ENCODE results near the gene SIPA1L2. TPM values are rescaled to one million over a fixed set of nuclear protein-coding genes. Genes with fewer than 3 reads are reported as not detected.
A peak's percentile ranks its signal among the peaks of the same experiment; 100 is the strongest.

The SIPA1L2 gene
- total and polyA plus RNA-seq, 2 experiments from 2014 or later: 4.1 to 17.0 TPM

DNA sequence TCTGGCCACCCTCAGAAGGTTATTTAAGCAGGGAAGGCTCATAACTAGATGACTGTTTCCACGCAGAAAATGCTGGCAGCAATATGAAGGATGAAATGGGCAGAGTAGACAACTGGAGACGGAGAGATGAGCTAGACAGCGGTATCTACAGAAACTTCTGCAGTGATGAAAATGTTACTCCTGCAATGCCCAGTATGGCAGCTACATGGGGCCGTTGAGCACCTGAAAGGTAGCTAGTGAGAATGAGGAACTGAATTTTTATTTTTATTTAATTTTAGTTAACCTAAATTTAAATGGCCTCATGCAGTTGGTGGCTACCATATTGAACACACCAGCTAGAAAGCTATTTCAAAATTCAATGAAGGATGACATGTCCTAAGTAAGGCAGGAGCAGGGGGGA is 27.3 kb downstream of the SIPA1L2 start:
- DNase-seq (ENCODE audit: low spot score): peak; percentile 54
- Mint-ChIP-seq H3K36me3 (ENCODE audit: low read depth) (no peaks in the 10 kb centered on the region; the same call in 2 of the 3 replicates), H3K27ac (no peak overlapping the region), H3K27me3 (ENCODE audit: insufficient read depth, low read depth, poor library complexity) (peaks cover 1% of the 10 kb centered on the region), H3K9me3 (no peaks in the 10 kb centered on the region), H3K4me3 (no peak overlapping the region), H3K4me1 (peaks cover 3% of the 10 kb centered on the region; the same call in 1 of the 3 replicates)
- ATAC-seq: peak; percentile 55
- Histone ChIP-seq H3F3A (replicated peaks; ENCODE audit: low read depth) (no peaks in the 10 kb centered on the region), H3K27ac (ENCODE audit: low read depth) (no peak overlapping the region), H3K4me2 (no peak overlapping the region), H3K36me3 (ENCODE audit: insufficient read depth) (no peaks in the 10 kb centered on the region), H3K4me3 (no peak overlapping the region), H3K4me1 (ENCODE audit: insufficient read depth) (no peaks in the 10 kb centered on the region), H3K9me2 (ENCODE audit: insufficient read depth) (peaks cover 4% of the 10 kb centered on the region; the same call in 1 of the 2 replicates), H4K20me1 (replicated peaks; ENCODE audit: insufficient read depth) (no peaks in the 10 kb centered on the region; the same call in none of the 2 replicates), H3K27me3 (ENCODE audit: insufficient read depth) (no peaks in the 10 kb centered on the region), H3K79me2 (replicated peaks; ENCODE audit: insufficient read depth) (peaks cover 9% of the 10 kb centered on the region; the same call in 1 of the 2 replicates), H2AFZ (no peak overlapping the region)
- TF ChIP-seq ETS1 (IDR thresholded peaks at IDR 0.05) (no peak), NANOG (IDR thresholded peaks at IDR 0.05; ENCODE audit: borderline replicate concordance) (no peak)
- TF ChIP-seq, protein P1, sequence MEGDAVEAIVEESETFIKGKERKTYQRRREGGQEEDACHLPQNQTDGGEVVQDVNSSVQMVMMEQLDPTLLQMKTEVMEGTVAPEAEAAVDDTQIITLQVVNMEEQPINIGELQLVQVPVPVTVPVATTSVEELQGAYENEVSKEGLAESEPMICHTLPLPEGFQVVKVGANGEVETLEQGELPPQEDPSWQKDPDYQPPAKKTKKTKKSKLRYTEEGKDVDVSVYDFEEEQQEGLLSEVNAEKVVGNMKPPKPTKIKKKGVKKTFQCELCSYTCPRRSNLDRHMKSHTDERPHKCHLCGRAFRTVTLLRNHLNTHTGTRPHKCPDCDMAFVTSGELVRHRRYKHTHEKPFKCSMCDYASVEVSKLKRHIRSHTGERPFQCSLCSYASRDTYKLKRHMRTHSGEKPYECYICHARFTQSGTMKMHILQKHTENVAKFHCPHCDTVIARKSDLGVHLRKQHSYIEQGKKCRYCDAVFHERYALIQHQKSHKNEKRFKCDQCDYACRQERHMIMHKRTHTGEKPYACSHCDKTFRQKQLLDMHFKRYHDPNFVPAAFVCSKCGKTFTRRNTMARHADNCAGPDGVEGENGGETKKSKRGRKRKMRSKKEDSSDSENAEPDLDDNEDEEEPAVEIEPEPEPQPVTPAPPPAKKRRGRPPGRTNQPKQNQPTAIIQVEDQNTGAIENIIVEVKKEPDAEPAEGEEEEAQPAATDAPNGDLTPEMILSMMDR (conservative IDR thresholded peaks at IDR 0.05; ENCODE audit: low read depth in 2 of 2): peak; percentile 50 to 60

DNA sequence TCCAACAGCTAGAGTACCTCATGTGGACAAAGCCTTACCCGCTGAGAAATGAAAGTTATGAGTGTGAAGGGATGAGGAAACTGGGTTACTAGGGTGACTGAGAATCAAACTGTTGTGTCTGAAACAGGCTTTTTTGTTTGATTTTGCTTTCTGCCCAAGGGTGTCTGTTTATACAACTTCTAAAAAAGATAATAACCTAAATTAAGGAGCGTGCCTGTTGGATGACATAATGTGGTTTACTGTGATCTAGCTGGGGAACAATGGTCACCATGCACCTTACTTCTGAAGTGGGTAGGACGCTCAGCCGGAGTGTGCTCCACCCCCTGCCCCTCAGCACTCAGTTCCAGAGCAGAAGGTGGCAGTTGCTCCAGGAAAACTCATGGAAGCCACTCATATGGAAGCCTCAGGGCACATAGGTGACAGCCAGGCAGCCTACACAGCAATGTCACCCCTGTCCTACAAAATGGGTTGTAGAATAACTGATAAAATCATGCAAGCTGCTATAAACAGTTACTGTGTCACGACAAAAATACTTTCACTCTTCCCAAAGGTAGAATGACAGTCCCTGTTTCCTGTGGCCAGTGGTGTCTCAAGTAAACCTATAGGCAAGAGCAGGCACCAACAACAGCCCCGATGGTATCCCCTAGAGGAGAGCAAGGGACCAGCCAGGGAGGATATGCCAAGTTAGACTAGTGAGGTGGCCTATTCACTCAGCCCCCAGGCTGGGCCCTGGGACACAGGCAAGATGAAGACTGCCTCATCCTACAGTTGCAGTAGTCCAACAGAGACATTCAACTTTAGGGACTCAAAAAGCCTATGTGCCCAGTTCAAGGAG is 29.3 kb downstream of the SIPA1L2 start:
- peaks cover 1% of the 10 kb centered on the region for H3K27me3 Mint-ChIP-seq (ENCODE audit: insufficient read depth, low read depth, poor library complexity)
- Histone ChIP-seq H3K36me3 (ENCODE audit: insufficient read depth) (no peaks in the 10 kb centered on the region), H3K4me1 (ENCODE audit: insufficient read depth) (no peaks in the 10 kb centered on the region), H3K79me2 (replicated peaks; ENCODE audit: insufficient read depth) (peaks cover 9% of the 10 kb centered on the region; the same call in 1 of the 2 replicates), H3K4me3 (no peak overlapping the region), H3K27me3 (ENCODE audit: insufficient read depth) (no peaks in the 10 kb centered on the region), H2AFZ (no peak overlapping the region), H3K9me2 (ENCODE audit: insufficient read depth) (peaks cover 4% of the 10 kb centered on the region; the same call in 1 of the 2 replicates), H3K27ac (ENCODE audit: low read depth) (no peak overlapping the region), H4K20me1 (replicated peaks; ENCODE audit: insufficient read depth) (no peaks in the 10 kb centered on the region; the same call in none of the 2 replicates), H3F3A (replicated peaks; ENCODE audit: low read depth) (no peaks in the 10 kb centered on the region), H3K4me2 (no peak overlapping the region)
- H3K36me3 Mint-ChIP-seq (ENCODE audit: low read depth): no peaks in the 10 kb centered on the region; the same call in 2 of the 3 replicates
- H3K9me3 Mint-ChIP-seq: no peaks in the 10 kb centered on the region
- no peak overlapping the region for H3K27ac Mint-ChIP-seq
- DNase-seq (ENCODE audit: low spot score): peak; percentile 28
- ATAC-seq: peak; percentile 68
- H3K4me3 Mint-ChIP-seq: no peak overlapping the region
- peaks cover 8% of the 10 kb centered on the region; the same call in 2 of the 3 replicates for H3K4me1 Mint-ChIP-seq
- no peak for TF ChIP-seq STAT1 (IDR thresholded peaks at IDR 0.05; ENCODE audit: unreplicated experiment)
- TF ChIP-seq EZH2 (IDR thresholded peaks at IDR 0.05; ENCODE audit: low read depth, unreplicated experiment): no peak
- TF ChIP-seq REST (IDR thresholded peaks at IDR 0.05; ENCODE audit: unreplicated experiment): no peak
- no peak for TF ChIP-seq JUNB (IDR thresholded peaks at IDR 0.05; ENCODE audit: unreplicated experiment)
- TF ChIP-seq EZH2phosphoT487 (IDR thresholded peaks at IDR 0.05; ENCODE audit: unreplicated experiment): no peak
- TF ChIP-seq ZNF331 (CRISPR knock-in tag; IDR thresholded peaks at IDR 0.05; ENCODE audit: low read depth): no peak
- no peak for TF ChIP-seq NANOG (IDR thresholded peaks at IDR 0.05; ENCODE audit: borderline replicate concordance)

Measured in GM23338 (cell line).